GM12878 (cell line): Measurements from ENCODE around the gene PRPF6. TPM values are rescaled to one million over a fixed set of nuclear protein-coding genes. Genes with fewer than 3 reads are reported as not detected.

Source experiments
- ATAC-seq: fragments of 200-7000 bp; cut with Tn5 transposase; 3 replicates; pipeline ENCODE4 v1.9.1; 2020; ENCODE audit warnings: mild to moderate bottlenecking, moderate library complexity
- BruUV-seq: library from RNA; stranded (reverse); fragments of 400-500 nt; replicated peaks from 2 replicates; lab custom pipeline; 2021; lab: Mats Ljungman, UMichigan
- CTCF ChIA-PET: fragments of 300-600 bp; sonication (Branson Sonifier 250); formaldehyde crosslinking; extraction: SDS; loops from one replicate; lab custom pipeline; 2021; ENCODE audit warnings: inconsistent platforms; lab: Yijun Ruan, JAX
- POLR2A ChIA-PET: fragments of 350-600 bp; formaldehyde crosslinking; extraction: SDS; loops from one replicate; lab custom pipeline; 2021; ENCODE audit warnings: inconsistent platforms; lab: Charles Lee
- RAD21 ChIA-PET: fragments of 300-600 bp; sonication (Branson Sonifier 250); formaldehyde crosslinking; loops from one replicate; lab custom pipeline; 2023; ENCODE audit warnings: antibody characterized with exemption; ENCODE audit not compliant: unreplicated experiment; lab: Charles Lee
- SMC1A ChIA-PET: fragments of 300-600 bp; sonication (Branson Sonifier 250); formaldehyde crosslinking; loops from one replicate; lab custom pipeline; 2023; ENCODE audit not compliant: unreplicated experiment, uncharacterized antibody; lab: Charles Lee
- DNase-seq: peaks from one replicate; pipeline ENCODE4 v3.0.0-alpha.2; 2011; ENCODE audit warnings: low read depth, low spot score
- FAIRE-seq: peaks from 3 replicates; lab custom pipeline; 2011; peaks lifted over from hg19 to GRCh38; lab: Jason Lieb, UNC
- H2AFZ ChIP-seq: 2 replicates; pipeline ENCODE4 v1.6.0; 2011; ENCODE audit warnings: low read depth, low read length, control low read depth; ENCODE audit not compliant: control insufficient read depth
- H3K27ac ChIP-seq: 2 replicates; pipeline ENCODE4 v1.5.1; 2011; ENCODE audit warnings: control low read depth; ENCODE audit not compliant: control insufficient read depth, insufficient read depth
- H3K27me3 ChIP-seq, 2 experiments: replicated peaks in 1 of 2; 2 replicates each; pipeline versions ENCODE4 v1.6.0 to v1.6.1; 2011; ENCODE audit warnings: low read length in 1 of 2; ENCODE audit not compliant: control insufficient read depth in 2 of 2, insufficient read depth in 2 of 2
- H3K36me3 ChIP-seq, 2 experiments: 2 replicates each; pipeline ENCODE4 v1.5.1; 2011; ENCODE audit warnings: low read length in 1 of 2; ENCODE audit not compliant: control insufficient read depth in 2 of 2, insufficient read depth in 2 of 2
- H3K4me1 ChIP-seq: 2 replicates; pipeline ENCODE4 v1.6.1; 2011; ENCODE audit warnings: mild to moderate bottlenecking, low read length, moderate library complexity, mixed read lengths; ENCODE audit not compliant: control insufficient read depth, insufficient read depth
- H3K4me2 ChIP-seq: 2 replicates; pipeline ENCODE4 v1.6.0; 2011; ENCODE audit warnings: control low read depth; ENCODE audit not compliant: control insufficient read depth, insufficient read depth
- H3K4me3 ChIP-seq: fragments of 200-600 bp; sonication (generic); 2 replicates; pipeline ENCODE4 v1.5.1; 2016
- H3K79me2 ChIP-seq: 2 replicates; pipeline ENCODE4 v1.6.0; 2011; ENCODE audit warnings: low read length; ENCODE audit not compliant: control insufficient read depth, insufficient read depth
- H3K9ac ChIP-seq: 2 replicates; pipeline ENCODE4 v1.8.0; 2011; ENCODE audit warnings: low read length, control low read depth, mixed read lengths; ENCODE audit not compliant: control insufficient read depth, insufficient read depth
- H3K9me3 ChIP-seq: replicated peaks from 3 replicates; pipeline ENCODE4 v1.5.1; 2011; ENCODE audit warnings: mild to moderate bottlenecking, low read length; ENCODE audit not compliant: control insufficient read depth, insufficient read depth
- H4K20me1 ChIP-seq: 2 replicates; pipeline ENCODE4 v1.6.0; 2011; ENCODE audit not compliant: control insufficient read depth, insufficient read depth
- ASH2L ChIP-seq: fragments of 300-600, 200-600 bp; sonication (generic); IDR thresholded peaks from 2 replicates; pipeline ENCODE4 v1.6.1; 2017; ENCODE audit warnings: low read depth, mild to moderate bottlenecking, borderline replicate concordance
- EGR1 ChIP-seq, 2 experiments: IDR thresholded peaks; 1 replicate in 1 of 2; 2 replicates in 1 of 2; pipeline ENCODE4 v1.6.1; 2011 to 2012; ENCODE audit warnings: low read depth in 2 of 2, low read length in 2 of 2, borderline replicate concordance in 1 of 2, mild to moderate bottlenecking in 1 of 2, moderate library complexity in 1 of 2
- FOXK2 ChIP-seq: fragments of 450-650 bp; IDR thresholded peaks from 2 replicates; pipeline ENCODE4 v1.6.1; 2017; ENCODE audit warnings: mild to moderate bottlenecking, moderate library complexity
- FOXM1 ChIP-seq: IDR thresholded peaks from 2 replicates; pipeline ENCODE4 v1.6.1; 2012; ENCODE audit warnings: low read depth, mild to moderate bottlenecking, inconsistent platforms, low read length, moderate library complexity
- KLF5 ChIP-seq: fragments of 450-650 bp; IDR thresholded peaks from 2 replicates; pipeline ENCODE4 v1.6.1; 2014; ENCODE audit warnings: mild to moderate bottlenecking; ENCODE audit not compliant: partially characterized antibody
- MAX ChIP-seq: IDR thresholded peaks from 2 replicates; pipeline ENCODE4 v1.6.1; 2012; ENCODE audit warnings: low read depth, low read length, improper control_type of control experiment
- MYC ChIP-seq: IDR thresholded peaks from 2 replicates; pipeline ENCODE4 v1.6.1; 2011; ENCODE audit warnings: mild to moderate bottlenecking, low read length, moderate library complexity, inconsistent platforms; ENCODE audit not compliant: insufficient read depth, insufficient replicate concordance, insufficient read length, severe bottlenecking
- NBN ChIP-seq: fragments of 450-650 bp; IDR thresholded peaks from 2 replicates; pipeline ENCODE4 v1.6.1; 2016
- NRF1 ChIP-seq: conservative IDR thresholded peaks from 2 replicates; pipeline ENCODE4 v1.6.1; 2011; ENCODE audit warnings: mild to moderate bottlenecking, low read depth, low read length, improper control_type of control experiment
- POLR2AphosphoS2 ChIP-seq: IDR thresholded peaks from 2 replicates; pipeline ENCODE4 v1.6.1; 2011; ENCODE audit warnings: low read depth, mild to moderate bottlenecking, low read length, improper control_type of control experiment, moderate library complexity
- RBBP5 ChIP-seq: fragments of 200-600 bp; sonication (generic); conservative IDR thresholded peaks from 2 replicates; pipeline ENCODE4 v1.6.1; 2016
- RELA ChIP-seq: fragments of 450-650 bp; IDR thresholded peaks from 2 replicates; pipeline ENCODE4 v1.8.0; 2014; ENCODE audit warnings: borderline replicate concordance; ENCODE audit not compliant: partially characterized antibody
- SMAD5 ChIP-seq: IDR thresholded peaks from 2 replicates; pipeline ENCODE4 v1.6.1; 2016; ENCODE audit warnings: antibody characterized with exemption, low read depth
- STAT1 ChIP-seq: fragments of 450-650 bp; conservative IDR thresholded peaks from 2 replicates; pipeline ENCODE4 v1.6.1; 2014; ENCODE audit warnings: antibody characterized with exemption, mild to moderate bottlenecking
- ZBED1 ChIP-seq: IDR thresholded peaks from 2 replicates; pipeline ENCODE4 v1.6.1; 2016; ENCODE audit warnings: borderline replicate concordance
- WGBS: methylation state at CpG from one replicate; pipeline ENCODE4 v1.1.6; 2016; ENCODE audit warnings: low lambda C conversion rate; ENCODE audit not compliant: insufficient replicate concordance, insufficient coverage; ENCODE audit errors: missing lambda C conversion rate; 5-methylcytosine and 5-hydroxymethylcytosine counted together
- in situ Hi-C: fragments of 300-500 bp; cut with MboI; formaldehyde crosslinking; loops from 9 replicates; pipeline ENCODE4 v1.14.3; 2018; ENCODE audit warnings: mixed read lengths
- intact Hi-C: fragments of 100-400 bp; cut with micrococcal nuclease; formaldehyde crosslinking; loops from one replicate; pipeline ENCODE4 v1.14.2; 2022; ENCODE audit not compliant: unreplicated experiment
- polyA plus RNA-seq, 11 experiments: library from polyadenylated mRNA; depleted of rRNA in 4 of 11; unstranded in 6 of 11; stranded (reverse) in 5 of 11; fragments of >200 nt; fragmentation: Nextera tagmentation in 4 of 11; fragmentation: Illumina TruSeq in 1 of 11; extraction: Ambion mirVana in 4 of 11; extraction: Trizol in 1 of 11; gene quantifications; 1 replicate in 1 of 11; 2 replicates in 10 of 11; pipeline versions ENCODE4 v1.2.1 to v1.2.3, GENCODE V29; 2011 to 2016; ENCODE audit warnings: inconsistent platforms in 2 of 11, missing spikeins in 2 of 11, low read depth in 1 of 11
- total RNA-seq, 4 experiments: library from RNA; depleted of rRNA in 3 of 4; stranded (reverse); fragments of >200 nt in 3 of 4; fragmentation: Illumina TruSeq in 1 of 4; extraction: Trizol in 1 of 4; gene quantifications; 2 replicates each; pipeline versions ENCODE4 v1.2.1 to v1.2.3, GENCODE V29; 2013 to 2021
- TF ChIP-seq, protein P1 (sequence below): IDR thresholded peaks from 2 replicates; pipeline ENCODE4 v1.6.1; 2011; ENCODE audit warnings: borderline replicate concordance, low read depth, mild to moderate bottlenecking, moderate library complexity, low read length; ENCODE audit not compliant: insufficient read depth, poor library complexity, severe bottlenecking
- TF ChIP-seq, protein P2 (sequence below): fragments of 450-650 bp; formaldehyde crosslinking; IDR thresholded peaks from 2 replicates; pipeline ENCODE4 v1.4.0; 2022; ENCODE audit warnings: mild to moderate bottlenecking, moderate library complexity

Gene PRPF6
- total and polyA plus RNA-seq, 10 of the 15 experiments (the other 5 are each of a cell fraction or from before 2014, with no cell fraction given) = 5.0 to 102 (median 71.3) TPM

DNA sequence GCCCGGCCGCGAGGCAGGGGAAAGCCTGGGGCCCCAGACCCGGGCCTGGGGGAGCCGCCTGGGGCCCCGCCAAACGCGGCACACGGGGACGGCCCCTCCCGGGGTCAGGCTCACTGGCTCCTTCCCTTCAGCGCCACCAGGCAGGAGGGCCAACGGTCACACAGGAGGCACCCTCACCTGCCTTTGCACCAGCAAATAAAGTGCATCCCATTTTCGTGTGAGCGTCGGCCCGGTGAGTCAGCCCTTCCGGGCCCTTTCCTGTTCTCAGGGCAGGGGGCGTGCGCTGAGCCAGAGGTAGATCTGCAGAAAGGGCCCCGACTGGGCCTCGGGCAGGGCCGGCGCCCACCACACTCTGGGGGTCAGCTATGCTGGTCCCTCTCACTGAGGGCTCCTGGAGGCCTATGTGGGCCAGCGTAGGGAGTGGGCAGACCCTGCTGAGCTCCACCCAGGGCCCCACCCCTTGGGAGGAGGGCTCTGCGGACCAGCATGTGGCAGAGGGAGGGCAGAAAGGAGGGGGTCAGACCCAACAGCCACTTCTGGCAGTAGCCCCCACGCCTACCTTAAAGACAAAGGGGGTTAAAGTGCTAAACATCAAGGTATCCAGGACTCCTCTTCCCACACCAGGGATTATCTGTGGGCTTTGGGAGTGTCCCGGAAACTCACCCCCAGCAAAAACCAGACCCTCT is 23.8 kb upstream of the PRPF6 start (continued):
- TF ChIP-seq RBBP5 (no peak), FOXK2 (0 out of 2 replicates have a peak, but pooled peaks have one; percentile 17), FOXM1 (no peak), MAX (peak; percentile 32), NRF1 (no peak), SMAD5 (0 out of 2 replicates have a peak, but pooled peaks have one; percentile 23), KLF5 (no peak)
- TF ChIP-seq, protein P1, sequence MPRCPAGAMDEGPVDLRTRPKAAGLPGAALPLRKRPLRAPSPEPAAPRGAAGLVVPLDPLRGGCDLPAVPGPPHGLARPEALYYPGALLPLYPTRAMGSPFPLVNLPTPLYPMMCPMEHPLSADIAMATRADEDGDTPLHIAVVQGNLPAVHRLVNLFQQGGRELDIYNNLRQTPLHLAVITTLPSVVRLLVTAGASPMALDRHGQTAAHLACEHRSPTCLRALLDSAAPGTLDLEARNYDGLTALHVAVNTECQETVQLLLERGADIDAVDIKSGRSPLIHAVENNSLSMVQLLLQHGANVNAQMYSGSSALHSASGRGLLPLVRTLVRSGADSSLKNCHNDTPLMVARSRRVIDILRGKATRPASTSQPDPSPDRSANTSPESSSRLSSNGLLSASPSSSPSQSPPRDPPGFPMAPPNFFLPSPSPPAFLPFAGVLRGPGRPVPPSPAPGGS = peak; percentile 37

DNA sequence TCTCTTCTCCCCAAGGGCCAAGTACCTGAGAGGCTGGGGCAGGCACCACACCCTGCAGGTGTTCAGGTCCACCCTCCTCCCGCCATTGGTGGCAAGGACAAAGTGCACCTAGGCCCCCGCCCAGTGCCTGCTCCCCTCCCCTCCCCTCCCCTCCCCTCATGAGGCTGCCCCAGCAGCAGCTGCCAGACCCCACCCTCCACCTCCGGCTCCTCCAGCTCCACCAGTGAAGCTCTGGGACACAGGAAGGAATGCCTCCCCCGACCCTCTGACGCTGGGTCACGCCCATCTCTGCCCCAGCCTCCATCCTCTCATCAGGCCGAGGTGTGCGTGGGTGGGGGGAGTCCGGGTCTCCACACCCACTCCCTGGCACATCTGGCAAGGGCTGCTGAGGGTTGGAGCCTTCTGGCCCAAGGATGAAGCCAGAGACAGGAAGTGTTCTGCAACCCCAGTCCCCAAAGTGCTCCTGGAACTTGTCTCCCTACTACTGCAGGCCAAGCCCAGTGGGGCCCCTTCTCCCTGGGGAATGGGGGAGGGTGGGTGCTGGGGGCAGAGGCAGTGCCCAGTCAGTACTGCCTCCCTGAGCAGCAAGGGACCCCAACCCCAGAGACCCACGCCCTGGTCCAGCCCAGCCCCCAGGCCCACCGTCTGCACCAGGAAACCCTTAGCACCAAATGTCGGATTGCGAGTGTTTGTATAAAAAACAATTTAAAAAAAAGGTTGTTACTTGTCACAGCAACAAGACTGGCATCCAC is 23.1 kb upstream of the PRPF6 start:
- ChIA-PET SMC1A (no interaction called here), RAD21 (interaction anchor here (0.6 to 2.2 kb wide), 6 partner anchors 16 to 105 kb away, joined by 3 to 10 read pairs (median 6); partner anchors contain the start of genes PRPF6 and TCEA2), POLR2A (interaction anchor here (1.7 to 2.4 kb wide), 2 partner anchors 11 to 23 kb away, joined by 5 to 11 read pairs; partner anchors contain the start of gene PRPF6), CTCF (interaction anchor here (0.7 to 1.8 kb wide), 3 partner anchors 15 to 99 kb away, joined by 3 to 12 read pairs (median 4); no protein-coding TSS in a partner anchor)
- H3K4me1 ChIP-seq = peaks cover 7% of the 10 kb centered on the region
- H2AFZ ChIP-seq = peak overlapping the region; percentile 58
- ATAC-seq = no peak
- in situ Hi-C loops (no loop called here), intact Hi-C loops (loop anchor here (2.0 to 5.0 kb wide), 3 partner anchors 15 to 251 kb away; partner anchors contain the start of gene ARFRP1)
- H4K20me1 ChIP-seq = no peaks in the 10 kb centered on the region
- no peak for FAIRE-seq
- no peaks in the 10 kb centered on the region for H3K9me3 ChIP-seq
- peaks cover 24% of the 10 kb centered on the region for H3K79me2 ChIP-seq
- 22% methylated on average over 12 of the region's 13 CpGs for WGBS
- H3K9ac ChIP-seq = no peak overlapping the region
- peak overlapping the region; percentile 72 for H3K27ac ChIP-seq
- peaks cover 0 to 4% of the 10 kb centered on the region in 2 experiments; a peak in 2 of 4 replicates for H3K36me3 ChIP-seq
- peak overlapping the region; percentile 86 for H3K4me2 ChIP-seq
- DNase-seq = no peak
- BruUV-seq = no TSS peak
- H3K27me3 ChIP-seq = no peaks in the 10 kb centered on the region
- no peak overlapping the region; the same call in 1 of the 2 replicates for H3K4me3 ChIP-seq
- TF ChIP-seq NBN (no peak), MYC (no peak), ASH2L (no peak), ZBED1 (no peak), POLR2AphosphoS2 (0 out of 2 replicates have a peak, but pooled peaks have one; percentile 4), STAT1 (no peak), EGR1 (IDR thresholded peaks at IDR 0.05; ENCODE audit: borderline replicate concordance in 1 of 2, low read depth in 2 of 2, low read length in 2 of 2) (peak; percentile 63 to 91), RELA (peak; percentile 38)
- TF ChIP-seq, protein P2, sequence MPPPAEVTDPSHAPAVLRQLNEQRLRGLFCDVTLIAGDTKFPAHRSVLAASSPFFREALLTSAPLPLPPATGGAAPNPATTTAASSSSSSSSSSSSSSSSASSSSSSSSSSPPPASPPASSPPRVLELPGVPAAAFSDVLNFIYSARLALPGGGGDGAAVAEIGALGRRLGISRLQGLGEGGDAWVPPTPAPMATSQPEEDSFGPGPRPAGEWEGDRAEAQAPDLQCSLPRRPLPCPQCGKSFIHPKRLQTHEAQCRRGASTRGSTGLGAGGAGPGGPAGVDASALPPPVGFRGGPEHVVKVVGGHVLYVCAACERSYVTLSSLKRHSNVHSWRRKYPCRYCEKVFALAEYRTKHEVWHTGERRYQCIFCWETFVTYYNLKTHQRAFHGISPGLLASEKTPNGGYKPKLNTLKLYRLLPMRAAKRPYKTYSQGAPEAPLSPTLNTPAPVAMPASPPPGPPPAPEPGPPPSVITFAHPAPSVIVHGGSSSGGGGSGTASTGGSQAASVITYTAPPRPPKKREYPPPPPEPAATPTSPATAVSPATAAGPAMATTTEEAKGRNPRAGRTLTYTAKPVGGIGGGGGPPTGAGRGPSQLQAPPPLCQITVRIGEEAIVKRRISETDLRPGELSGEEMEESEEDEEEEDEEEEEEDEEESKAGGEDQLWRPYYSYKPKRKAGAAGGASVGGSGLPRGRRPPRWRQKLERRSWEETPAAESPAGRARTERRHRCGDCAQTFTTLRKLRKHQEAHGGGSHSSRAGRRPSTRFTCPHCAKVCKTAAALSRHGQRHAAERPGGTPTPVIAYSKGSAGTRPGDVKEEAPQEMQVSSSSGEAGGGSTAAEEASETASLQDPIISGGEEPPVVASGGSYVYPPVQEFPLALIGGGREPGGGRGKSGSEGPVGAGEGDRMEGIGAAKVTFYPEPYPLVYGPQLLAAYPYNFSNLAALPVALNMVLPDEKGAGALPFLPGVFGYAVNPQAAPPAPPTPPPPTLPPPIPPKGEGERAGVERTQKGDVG (CRISPR knock-in tag) = no peak
